CD4-positive, alpha-beta T cell treated with Interleukin-4 for 1 hour (primary cell): Measurements from ENCODE around the gene BSDC1.

Experiments
- DNase-seq, 2 donors: peaks; one replicate each; pipeline ENCODE4 v3.0.0-alpha.2; 2020 to 2022

Gene BSDC1

GRCh38 chr1:32393136-32393535, 1.1 kb downstream of the BSDC1 start:
- peak in 1 of 2 donors; percentile 19 for DNase-seq

DNA sequence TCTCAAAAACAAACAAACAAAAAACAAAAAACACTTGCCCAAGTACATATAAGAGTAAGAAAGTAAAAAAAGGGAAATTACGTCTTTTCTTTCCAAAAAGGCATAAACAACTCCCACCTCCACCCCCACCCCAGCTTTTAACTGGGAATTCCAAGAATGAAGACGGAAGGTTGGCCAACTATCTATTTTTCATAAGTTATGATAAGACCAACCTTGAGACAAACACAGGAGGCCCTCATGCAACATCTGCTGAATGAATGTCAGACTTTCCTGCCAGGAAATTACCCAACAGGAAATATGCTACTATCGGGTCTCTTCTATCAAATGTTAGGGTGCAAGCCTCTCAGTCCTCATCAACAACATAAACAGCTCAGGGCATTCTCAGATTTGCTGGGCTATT, 1.9 kb downstream of the BSDC1 start:
- DNase-seq = no peak

- no peak for DNase-seq
Observed at GRCh38 chr1:32390904-32391870, 3.1 kb downstream of the BSDC1 start.

- DNase-seq = no peak
Observed at GRCh38 chr1:32388641-32389040, 5.6 kb downstream of the BSDC1 start.

- no peak for DNase-seq
Observed at GRCh38 chr1:32386676-32387392, 7.4 kb downstream of the BSDC1 start.

DNA sequence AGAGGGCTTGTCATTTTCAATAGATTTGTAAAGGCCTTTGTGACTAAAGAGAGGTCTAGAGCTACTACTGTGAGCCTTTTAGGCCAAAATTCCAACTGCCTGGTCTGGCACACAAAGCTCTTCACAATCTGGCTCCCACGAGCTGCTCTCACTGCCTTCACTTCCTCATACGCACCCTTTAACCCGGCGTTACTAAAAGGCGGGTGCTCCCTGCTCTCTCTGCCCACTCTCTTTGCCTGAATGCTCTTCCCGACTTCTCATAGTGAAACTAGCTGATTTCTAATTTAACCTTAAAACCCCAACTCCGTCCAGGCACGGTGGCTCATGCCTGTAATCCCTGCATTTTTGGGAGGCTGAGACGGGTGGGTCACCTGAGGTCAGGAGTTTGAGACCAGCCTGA, 14.2 kb downstream of the BSDC1 start:
- no peak for DNase-seq

- no peak for DNase-seq
Observed at GRCh38 chr1:32377541-32378220, 16.6 kb downstream of the BSDC1 start.

- DNase-seq = no peak
Observed at GRCh38 chr1:32376199-32376598, 18.0 kb downstream of the BSDC1 start.

DNA sequence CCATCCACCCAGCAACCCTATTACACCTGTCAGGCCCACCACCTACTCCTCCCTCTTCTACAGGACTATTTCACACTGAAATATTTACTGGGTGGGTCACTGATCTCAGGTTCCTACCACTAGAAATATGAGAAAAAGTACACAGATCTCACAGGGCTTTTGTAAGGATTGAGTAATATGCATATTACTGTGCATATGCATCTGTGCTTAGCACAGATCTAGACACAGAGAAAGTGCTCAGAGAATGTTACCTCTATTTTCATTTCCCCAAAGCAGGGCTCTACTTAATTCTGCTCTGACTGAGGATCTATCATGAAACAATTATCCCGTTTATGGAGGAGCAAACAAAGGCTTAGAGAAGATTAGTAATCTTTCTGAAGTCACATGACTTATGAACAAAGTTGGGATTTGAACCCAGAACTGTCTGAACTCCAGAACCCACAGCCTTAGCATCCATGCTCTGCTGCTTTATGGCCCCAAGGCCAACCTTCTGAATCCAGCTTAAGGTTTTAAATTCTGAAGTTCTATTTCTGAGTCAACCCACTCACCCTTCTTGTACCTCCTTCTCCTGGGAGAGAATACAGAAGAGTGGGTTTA, 20.1 kb downstream of the BSDC1 start:
- DNase-seq = no peak

GRCh38 chr1:32372149-32372756, 22.0 kb downstream of the BSDC1 start:
- peak; percentile 72 to 79 for DNase-seq

GRCh38 chr1:32367912-32368635, 26.2 kb downstream of the BSDC1 start:
- no peak for DNase-seq

DNA sequence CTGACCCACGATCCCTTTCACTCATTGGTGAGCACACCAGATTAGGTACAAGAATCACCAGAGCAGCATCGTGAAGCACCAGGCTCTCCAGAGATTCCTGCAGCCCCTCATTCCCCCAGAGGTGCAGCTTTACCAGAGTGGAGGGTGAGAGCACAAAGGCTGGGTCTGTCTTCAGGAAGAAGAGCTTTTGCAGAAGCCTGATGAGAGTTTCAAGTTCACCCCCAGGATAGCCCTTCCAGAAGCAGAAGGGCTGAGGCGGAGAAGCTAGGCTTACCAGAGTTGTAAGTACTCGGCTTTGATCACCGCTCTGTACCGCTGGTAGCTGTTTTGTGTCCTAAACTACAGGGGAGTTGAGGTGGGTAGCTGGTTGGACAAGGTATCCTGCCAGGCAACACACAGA, 28.8 kb downstream of the BSDC1 start:
- no peak for DNase-seq

GRCh38 chr1:32364836-32365235, 29.4 kb downstream of the BSDC1 start:
- no peak for DNase-seq

DNA sequence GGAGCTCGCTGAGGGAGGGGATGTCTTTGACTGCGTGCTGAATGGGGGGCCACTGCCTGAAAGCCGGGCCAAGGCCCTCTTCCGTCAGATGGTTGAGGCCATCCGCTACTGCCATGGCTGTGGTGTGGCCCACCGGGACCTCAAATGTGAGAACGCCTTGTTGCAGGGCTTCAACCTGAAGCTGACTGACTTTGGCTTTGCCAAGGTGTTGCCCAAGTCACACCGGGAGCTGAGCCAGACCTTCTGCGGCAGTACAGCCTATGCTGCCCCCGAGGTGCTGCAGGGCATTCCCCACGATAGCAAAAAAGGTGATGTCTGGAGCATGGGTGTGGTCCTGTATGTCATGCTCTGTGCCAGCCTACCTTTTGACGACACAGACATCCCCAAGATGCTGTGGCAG, 30.5 kb downstream of the BSDC1 start:
- DNase-seq = no peak

DNA sequence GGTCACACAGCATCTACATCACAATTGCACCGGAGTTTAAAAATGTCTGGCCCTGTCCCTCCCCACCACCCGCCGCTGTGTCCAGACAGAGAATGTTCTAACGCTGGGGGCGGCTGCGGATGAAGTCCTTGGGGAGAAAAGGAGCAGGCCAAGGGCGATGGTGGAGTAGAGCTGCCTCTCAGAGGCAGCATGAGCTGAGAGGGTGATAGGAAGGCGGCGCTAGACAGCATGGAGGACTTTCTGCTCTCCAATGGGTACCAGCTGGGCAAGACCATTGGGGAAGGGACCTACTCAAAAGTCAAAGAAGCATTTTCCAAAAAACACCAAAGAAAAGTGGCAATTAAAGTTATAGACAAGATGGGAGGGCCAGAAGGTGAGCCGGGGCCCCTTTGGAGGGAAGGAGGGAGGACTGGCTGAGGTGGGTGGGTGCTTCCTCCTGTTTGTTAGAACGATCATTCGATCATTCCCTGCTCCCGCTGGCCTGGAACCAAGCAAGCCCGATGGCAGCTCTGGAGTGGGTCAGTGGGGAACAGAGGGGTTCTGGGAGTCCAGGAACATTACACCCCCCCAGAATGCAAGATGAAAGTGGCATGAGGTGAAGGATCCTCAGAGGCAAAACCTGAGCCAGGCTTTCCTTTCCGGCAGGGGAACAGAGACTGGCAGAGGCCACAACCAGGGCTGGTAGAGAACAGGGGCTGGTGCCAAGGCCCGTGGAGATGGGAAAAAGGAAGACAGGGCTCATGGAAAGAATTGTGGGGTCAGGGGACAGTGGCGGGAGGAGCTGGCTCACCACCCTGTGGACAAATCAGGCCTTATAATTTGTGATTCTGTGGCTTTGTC, 31.5 kb downstream of the BSDC1 start, which contains the start of the genes FAM229A and TSSK3:
Gene FAM229A (minus strand): TSS at position 12 of the 840 bp plus-strand sequence. CDS start 394 bp downstream, outside the sequence.
Gene TSSK3 (plus strand): TSS at position 66 of the 840 bp plus-strand sequence. CDS start 163 bp downstream, at position 229.
- DNase-seq = no peak

- peak in 1 of 2 donors; percentile 22 for DNase-seq
Observed at GRCh38 chr1:32361674-32362473, 32.4 kb downstream of the BSDC1 start.

- no peak for DNase-seq
Observed at GRCh38 chr1:32361308-32361673, 33.0 kb downstream of the BSDC1 start.

DNA sequence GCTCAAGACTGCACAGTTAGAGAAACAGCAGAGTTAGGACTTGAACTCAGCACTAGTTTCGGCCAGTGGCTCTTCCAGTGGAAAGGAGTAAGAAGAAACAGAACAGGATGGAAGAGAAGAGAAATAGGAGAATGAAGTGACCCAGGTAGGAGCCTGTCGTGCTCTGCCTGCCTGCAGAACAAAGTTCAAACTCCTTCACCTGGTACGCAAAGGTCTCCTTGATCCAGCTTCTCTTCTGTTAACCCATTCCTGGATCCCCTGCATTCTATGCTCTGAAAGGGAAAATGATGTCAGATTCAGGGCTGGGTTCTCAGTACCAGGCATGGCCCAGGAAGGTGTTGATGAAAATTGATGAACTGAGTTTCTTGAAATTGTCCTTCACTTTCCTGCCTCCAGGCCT, 35.8 kb downstream of the BSDC1 start:
- no peak for DNase-seq

DNA sequence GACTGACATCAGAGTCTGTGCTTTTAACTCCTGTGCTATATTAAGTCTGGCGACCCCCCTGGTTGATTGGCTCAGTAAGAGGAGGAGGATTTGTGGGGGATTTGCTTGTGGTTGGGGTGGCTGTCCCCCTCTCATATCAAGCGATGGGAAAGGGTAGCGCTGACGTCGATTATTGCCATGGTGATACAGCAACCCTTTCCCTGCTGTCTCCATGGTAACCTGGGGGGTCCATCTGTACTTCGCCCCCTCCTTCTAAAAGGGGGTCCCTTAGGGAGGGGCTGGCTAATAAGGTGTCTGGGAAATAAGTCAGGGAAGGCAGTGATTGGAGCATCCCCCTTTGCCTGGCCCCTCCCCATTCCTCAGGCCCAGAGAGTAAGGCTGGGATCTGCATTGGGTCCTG, 36.6 kb downstream of the BSDC1 start:
- no peak for DNase-seq

- DNase-seq = no peak
Observed at GRCh38 chr1:32356478-32356877, 37.8 kb downstream of the BSDC1 start.
